ENCODE results near the gene PARD3.
"Not testable (repeated sequence)": the region's sequence is repeated elsewhere in the genome, so short reads cannot be mapped to it uniquely, and the experiment has no call there.

PARD3 gene

GRCh38 chr10:34464000-34464399 lies 351.1 kb downstream of the PARD3 start:
- DNase-seq (ENCODE audit: low spot score) = no peak

DNA sequence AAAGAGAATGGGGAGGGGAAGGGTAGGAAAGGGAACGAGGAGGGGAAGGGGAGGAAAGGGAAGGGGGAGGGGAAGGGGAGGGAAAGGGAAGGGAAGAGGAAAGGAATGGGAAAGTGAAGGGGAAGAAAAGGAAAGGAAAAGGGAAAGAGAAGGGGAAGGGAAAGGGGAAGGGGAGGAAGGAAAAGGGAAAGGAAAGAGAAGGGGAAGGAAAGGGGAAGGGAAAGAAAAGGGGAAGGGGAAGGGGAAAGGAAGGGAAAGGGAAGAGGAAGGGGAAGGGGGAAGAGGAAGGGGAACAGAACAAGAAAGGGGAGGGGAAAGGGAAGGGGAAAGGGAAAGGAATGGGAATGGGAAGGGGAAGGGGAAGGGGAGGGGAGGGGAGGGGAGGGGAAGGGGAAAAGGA lies 352.1 kb downstream of the PARD3 start:
- DNase-seq (ENCODE audit: low spot score) = no peak

- DNase-seq (ENCODE audit: low spot score) = no peak
These were observed 353.0 kb downstream of the PARD3 start for GRCh38 chr10:34462056-34462455.

DNA sequence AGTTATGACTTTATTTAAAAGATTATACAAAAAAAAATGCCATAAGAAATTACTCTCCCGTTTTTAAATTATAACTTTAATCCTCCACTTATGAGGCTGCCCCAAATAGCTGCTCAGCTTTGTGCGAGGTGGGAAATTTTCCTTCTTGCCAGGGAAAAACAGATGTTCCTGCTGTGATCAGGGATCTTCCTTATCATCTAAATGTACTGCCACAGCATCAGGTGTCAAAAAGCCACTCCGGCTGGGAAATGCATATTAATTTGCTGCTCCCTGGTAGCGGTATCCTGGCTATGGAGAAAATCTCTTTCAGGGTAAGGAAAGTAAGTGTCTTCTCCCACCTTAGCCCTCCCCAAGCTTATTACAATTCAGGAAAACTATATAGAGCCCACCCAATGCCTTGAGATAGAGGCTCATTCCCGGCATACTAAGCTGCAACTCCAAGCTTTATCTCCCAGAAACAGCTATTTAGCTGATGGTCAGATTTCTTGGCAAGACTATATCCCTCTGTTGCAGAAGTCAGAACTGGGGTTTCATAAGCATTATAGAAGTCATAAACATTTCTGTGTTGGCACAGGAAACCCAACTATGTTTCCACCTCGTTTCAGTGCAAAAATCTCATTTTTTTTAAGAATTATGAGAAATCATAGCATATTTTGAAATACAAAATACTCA lies 360.4 kb downstream of the PARD3 start:
- no peak for DNase-seq (ENCODE audit: low spot score)

- DNase-seq (ENCODE audit: low spot score) = no peak
These were observed 365.3 kb downstream of the PARD3 start for GRCh38 chr10:34449836-34450235.

DNA sequence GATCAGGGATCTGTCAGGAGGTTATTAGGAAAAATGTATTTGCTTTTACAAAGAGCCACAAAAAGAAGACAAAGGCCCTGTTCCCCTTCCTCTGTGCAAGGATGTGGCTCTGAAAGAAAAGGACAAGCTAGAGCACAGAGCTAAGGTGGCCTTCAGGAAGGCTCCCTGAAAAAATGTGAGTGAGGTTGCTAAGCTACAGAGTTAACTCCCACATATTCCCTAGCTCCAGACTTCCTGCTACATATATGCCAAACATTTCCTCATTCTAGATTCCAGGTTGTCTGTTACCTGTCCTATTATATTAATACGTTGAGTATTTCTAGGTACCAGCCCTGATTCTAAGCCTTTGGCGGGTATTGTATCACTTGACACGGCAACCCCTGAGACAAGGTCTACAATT lies 369.0 kb downstream of the PARD3 start:
- DNase-seq (ENCODE audit: low spot score) = no peak

- no peak for DNase-seq (ENCODE audit: low spot score)
These were observed 370.6 kb downstream of the PARD3 start for GRCh38 chr10:34444223-34445183.

GRCh38 chr10:34439386-34439785 lies 375.7 kb downstream of the PARD3 start:
- not testable (repeated sequence) for DNase-seq (ENCODE audit: low spot score)

- DNase-seq (ENCODE audit: low spot score) = no peak
These were observed 376.4 kb downstream of the PARD3 start for GRCh38 chr10:34438741-34439140.

GRCh38 chr10:34437906-34438305 lies 377.2 kb downstream of the PARD3 start:
- no peak for DNase-seq (ENCODE audit: low spot score)

GRCh38 chr10:34434119-34434594 lies 380.9 kb downstream of the PARD3 start:
- DNase-seq (ENCODE audit: low spot score) = no peak

- DNase-seq (ENCODE audit: low spot score) = no peak
These were observed 381.6 kb downstream of the PARD3 start for GRCh38 chr10:34433241-34434076.

- DNase-seq (ENCODE audit: low spot score) = no peak
These were observed 382.5 kb downstream of the PARD3 start for GRCh38 chr10:34432589-34432988.

GRCh38 chr10:34430685-34431084 lies 384.4 kb downstream of the PARD3 start:
- DNase-seq (ENCODE audit: low spot score) = no peak

DNA sequence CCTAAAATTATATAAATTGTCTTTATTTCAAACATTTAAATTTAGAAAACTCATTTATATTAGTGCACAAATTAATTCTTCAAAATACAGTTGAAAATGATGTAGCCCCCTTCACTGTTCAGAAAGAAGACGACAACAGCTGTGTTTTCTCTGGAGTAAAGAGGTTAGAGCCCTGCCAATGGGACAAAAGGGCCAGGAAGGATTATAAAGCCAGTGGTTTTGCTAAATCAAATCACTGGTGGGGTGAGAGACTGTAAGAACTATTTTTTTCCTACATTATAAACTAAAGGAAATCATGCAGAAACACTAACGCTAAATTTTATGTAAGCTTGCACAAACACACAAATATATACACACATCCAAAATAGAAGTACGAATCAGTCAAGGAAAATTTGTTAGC lies 386.6 kb downstream of the PARD3 start:
- DNase-seq (ENCODE audit: low spot score) = no peak

- DNase-seq (ENCODE audit: low spot score) = no peak
These were observed 387.2 kb downstream of the PARD3 start for GRCh38 chr10:34427911-34428216.

GRCh38 chr10:34427158-34427910 lies 387.8 kb downstream of the PARD3 start:
- DNase-seq (ENCODE audit: low spot score) = not testable (repeated sequence)

DNA sequence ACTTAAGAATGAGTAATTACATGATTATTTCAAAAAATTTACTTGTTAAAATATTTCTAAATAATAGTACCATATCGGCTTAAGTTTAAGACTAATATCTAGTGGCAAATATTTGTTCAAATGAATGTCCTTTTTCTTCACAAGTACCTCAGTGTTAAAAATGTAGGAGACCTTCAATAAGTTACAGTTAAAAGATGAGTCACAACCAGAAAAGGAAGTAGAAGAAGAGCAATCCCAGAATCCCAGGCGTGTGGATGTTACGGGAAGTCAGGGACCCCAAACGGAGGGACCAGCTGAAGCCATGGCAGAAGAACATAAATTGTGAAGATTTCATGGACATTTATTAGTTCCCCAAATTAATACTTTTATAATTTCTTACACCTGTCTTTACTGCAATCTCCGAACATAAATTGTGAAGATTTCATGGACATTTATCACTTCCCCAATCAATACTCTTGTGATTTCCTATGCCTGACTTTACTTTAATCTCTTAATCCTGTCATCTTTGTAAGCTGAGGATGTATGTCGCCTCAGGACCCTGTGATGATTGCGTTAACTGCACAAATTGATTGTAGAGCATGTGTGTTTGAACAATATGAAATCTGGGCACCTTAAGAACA lies 388.4 kb downstream of the PARD3 start:
- not testable (repeated sequence) for DNase-seq (ENCODE audit: low spot score)

DNA sequence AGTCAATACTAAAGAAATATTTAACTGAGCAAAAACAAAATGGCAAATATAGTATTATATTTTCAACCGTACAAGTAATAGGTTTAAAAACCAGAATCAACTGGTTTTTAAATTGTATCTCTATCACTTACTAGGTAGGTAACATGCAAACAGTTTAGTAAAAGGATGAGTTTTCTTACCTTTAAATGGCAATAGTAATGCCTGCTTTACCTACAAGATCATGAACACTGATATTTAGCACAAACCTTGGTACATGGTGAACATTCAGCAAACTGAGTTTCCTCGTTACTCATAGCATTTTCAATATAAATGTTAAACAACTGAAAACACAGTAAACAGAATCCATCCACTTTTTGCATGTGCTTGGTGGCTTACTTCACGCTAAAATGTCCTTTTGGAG lies 389.1 kb downstream of the PARD3 start:
- no peak for DNase-seq (ENCODE audit: low spot score)

- DNase-seq (ENCODE audit: low spot score) = no peak
These were observed 391.1 kb downstream of the PARD3 start for GRCh38 chr10:34423673-34424625.

All from SW480 (cell line).